ENCODE measurements around the gene FOSB.
"Not testable (repeated sequence)": the region's sequence is repeated elsewhere in the genome, so short reads cannot be mapped to it uniquely, and the experiment has no call there.

FOSB gene
- 21.3 to 38.9 reads per million in 2 donors for total RNA-seq

DNA sequence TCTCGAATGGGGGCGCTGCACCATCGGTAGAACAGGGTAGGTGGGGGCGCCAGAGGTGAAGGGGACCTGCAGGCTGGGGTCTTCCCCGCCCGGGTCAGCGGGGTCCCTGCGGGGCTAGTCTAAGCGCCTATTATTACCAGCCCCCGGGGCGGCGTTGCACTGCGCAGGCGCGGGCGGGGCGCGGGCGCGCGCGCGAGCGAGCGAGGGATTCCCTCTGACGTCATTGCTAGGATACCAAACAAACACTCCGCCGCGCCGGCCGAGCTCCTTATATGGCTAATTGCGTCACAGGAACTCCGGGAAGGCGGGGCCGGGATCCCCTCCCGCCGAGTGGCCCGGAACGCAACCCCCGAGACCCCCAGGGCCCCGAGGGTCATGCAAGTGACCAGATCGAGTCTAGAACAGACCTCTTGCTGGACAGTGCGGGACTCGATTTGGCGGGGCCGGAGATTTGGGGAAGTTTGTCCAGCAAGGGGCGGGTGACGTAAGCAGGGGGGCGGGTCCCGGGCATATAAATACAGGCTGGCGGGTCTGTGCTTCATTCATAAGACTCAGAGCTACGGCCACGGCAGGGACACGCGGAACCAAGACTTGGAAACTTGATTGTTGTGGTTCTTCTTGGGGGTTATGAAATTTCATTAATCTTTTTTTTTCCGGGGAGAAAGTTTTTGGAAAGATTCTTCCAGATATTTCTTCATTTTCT is at the start of gene FOSB:
TSS of gene FOSB (plus strand) at position 541 of the 703 bp plus-strand sequence. CDS start 591 bp downstream, outside the sequence.
- DNase-seq, result peak; percentile 89

GRCh38 chr19:45418802-45419201 is 49.0 kb upstream of the FOSB start:
- no peak for DNase-seq

- DNase-seq, result no peak
Measured at GRCh38 chr19:45419396-45419795, 48.4 kb upstream of the FOSB start.

DNA sequence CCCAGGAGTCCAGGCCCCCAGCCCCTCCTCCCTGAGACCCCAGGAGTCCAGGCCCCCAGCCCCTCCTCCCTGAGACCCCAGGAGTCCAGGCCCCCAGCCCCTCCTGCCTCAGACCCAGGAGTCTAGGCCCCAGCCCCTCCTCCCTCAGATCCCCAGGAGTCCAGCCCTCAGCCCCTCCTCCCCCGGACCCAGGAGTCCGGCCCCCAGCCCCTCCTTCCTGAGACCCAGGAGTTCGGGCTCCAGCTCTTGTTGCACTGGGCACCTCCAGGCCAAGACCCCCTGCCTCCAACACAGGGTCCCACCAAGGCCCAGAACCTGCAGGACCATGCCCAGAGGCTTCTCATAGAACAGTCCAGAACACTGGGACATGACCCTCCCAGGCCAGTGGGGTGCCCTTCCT is 47.9 kb upstream of the FOSB start:
- no peak for DNase-seq

DNA sequence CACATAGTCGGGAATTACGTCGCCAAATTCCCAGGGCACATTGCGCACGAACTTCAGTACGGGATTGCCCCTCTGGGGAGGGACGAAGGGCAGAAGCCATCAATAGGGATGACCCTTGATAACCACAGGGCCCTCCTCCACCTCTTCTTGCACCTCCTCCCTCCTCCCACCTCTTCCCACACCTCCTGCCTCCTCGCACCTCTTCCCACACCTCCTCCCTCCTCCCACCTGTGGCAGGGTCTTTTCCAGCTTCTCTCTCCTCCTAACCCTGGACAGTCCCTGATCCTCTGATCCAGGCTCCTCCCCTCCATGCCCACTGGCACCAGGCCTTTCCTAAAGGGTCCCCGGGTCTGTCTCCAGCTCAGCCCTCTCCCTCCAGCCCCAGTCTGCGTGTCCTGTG is 47.4 kb upstream of the FOSB start:
- no peak for DNase-seq

DNA sequence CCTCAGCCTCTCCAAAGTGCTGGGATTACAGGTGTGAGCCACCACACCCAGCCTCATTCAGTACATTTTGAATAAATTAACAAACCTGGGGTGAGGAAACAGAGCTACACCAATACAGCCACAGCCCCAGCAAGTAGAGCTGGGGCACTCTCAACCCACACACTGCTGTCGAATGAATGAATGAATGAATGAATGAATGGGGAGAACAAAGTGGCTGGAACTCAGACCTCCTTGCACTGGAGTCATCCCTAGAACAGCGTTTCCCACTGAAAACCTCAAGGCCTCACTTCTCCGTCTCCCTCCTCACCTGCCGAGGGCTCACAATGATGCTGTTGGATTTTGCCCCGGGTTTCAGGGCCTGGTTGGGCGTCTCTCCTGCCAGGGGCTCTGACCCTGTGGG is 46.9 kb upstream of the FOSB start:
- DNase-seq, result no peak

DNA sequence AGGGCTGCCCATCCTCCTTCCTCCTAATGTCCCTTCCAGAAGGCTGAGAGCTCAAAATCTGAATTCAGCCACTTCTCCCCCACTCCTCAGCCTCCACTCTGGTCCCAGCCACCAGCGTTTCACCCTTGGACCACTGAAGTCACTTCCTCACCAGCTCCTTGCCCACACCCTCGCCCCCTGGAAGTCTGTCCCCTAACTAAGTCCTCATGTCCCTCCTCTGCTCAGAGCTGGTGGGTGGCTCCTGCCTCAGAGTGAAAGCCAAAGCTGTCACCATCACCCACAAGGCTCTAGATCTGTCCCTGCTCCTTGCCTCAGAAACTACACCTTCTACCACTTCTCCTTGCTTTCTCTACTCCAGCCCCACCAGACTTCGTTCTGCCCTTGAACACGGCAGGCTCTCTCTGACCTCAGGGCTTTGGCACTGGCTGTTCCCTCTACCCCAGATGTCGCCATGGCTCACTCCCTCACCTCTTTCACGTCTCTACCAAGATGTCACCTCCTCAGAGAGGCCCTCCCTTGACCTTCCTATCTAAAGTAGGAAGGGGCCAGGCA is 45.8 kb upstream of the FOSB start:
- DNase-seq, result no peak

DNA sequence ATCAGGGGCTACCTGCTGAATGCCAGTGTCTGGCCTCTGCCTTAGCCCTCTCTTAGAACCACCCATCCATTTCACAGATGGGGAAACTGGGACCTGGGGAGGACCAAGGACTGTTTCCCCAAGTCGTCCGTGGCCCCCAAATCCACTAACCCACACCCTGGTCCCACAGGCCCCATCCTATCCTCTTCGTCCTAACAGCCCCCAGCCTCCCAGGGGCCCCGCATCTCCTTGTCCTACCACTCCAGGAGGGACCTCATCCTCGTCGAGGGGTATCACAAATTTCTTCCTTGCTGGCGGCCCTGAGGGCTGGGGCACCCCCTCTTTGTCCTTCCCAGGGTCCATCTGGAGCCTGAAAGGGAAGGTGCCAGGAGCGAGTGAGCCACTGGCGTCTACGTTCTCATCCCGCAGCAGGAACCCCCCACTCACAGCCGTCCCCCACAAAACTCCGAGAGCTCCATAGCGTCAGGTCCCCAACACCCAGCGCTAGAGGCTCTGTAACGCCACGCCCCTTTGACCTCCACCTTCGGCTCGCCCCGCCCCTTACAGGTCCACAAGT is 44.7 kb upstream of the FOSB start:
- no peak for DNase-seq

DNA sequence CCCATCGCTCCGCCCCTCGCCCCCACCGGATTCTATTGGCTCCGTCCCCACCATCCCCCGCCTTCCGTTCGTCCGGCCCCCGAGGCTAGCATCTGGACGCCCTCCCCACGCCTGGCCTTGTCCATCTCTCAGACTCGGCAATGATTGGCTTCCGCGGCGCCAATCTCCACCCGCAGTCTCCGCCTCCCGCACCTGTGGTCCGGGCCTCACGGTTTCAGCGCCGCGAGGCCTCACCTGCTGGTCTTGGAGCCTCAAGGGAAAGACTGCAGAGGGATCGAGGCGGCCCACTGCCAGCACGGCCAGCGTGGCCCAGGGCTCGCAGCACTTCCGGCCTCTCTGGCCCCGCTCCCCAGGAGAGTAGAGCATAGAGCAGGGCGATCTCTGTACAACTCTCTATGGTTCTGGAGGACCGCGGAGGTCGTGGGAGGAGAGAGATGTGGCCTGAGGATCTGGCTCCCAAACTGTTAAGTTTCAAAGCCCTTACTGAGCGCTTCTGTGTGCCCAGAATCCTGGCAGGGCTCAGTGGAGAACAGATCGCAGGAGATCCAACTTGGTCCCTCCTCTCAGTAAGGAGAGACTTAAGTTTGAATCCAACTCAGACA is 44.1 kb upstream of the FOSB start, which contains the start of gene ERCC1:
TSS of gene ERCC1 (minus strand) at position 329 of the 602 bp plus-strand sequence. CDS start 543 bp downstream, outside the sequence.
- DNase-seq, result peak; percentile 56

DNA sequence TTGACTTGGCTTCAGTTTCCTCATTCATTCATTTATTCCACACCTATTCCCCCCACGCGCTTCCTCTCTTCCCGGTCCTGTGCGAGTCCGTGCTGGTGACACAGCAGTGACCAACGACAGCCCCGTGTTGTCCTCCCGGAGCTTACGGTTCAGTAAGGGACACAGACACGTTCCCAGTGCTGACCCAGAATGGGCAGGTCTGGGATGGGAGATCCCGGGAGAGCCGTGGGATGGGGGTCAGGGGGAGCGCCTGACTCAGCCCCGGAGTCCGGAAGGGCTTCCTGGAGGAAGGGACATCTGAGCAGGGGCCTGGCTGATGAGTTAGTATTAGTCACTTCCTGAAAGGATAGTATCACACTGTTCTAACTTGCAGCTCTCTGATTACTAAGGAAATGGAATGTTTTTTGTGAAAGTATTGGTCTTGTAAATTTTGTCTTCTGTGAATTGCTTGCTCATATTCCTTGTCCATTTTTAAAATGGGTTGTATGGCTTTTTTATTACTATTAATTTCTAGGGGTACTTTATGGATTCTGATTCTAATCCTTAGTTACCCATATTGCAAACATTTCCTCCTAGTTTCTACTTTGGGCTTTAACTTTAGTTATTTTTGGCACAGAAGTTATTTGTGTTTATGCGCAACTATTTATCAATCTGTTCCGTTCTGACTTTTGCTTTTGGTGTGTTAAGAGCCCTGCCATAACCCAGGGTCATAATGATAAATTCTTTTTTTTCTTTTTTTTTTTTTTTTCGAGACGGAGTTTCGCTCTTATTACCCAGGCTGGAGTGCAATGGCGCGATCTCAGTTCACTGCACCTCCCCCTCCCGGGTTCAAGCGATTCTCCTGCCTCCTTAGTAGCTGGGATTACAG is 43.4 kb upstream of the FOSB start:
- DNase-seq, result no peak

DNA sequence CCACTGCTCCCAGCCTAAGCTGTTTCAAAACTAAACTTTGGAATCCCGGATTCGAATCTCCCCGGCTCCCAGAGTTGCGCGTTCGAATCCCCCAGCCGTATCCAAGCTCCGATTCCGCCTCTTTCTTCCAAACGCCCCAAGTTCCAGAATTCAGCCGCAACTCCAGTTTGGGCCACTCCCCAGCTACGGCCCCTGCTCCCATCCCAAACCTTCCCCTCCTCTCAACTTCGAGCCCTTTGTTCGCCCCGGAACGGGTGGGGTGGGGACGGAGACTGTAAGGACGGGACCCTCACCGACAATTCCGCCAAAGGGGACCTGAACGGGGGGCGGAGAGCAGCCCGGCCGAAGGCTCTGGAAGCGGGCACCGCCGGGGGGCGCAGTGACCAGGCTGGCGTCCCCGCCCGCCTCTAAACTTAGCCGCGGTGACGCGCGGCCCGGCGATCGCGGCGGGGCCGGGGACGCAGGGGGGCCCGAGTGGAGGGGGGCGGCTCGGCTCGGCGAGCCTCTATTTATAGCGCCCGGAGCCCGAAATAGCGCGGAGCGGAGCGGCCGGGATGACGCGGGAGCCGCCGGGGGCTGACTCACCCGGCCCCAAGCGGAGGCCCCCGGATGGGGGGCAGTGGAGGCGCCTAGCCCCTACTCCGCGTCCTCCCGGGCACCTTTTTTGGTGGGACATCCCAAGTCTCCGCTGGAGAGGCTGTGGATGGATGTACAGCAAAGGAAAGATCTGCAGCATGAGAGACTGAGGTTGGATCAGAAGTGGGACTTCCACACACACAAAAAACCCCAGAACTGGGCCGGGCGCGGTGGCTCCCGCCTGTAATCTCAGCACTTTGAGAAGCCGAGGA is 39.2 kb upstream of the FOSB start:
- DNase-seq, result peak; percentile 37

- not testable (repeated sequence) for DNase-seq
Measured at GRCh38 chr19:45429896-45430295, 37.9 kb upstream of the FOSB start.

DNA sequence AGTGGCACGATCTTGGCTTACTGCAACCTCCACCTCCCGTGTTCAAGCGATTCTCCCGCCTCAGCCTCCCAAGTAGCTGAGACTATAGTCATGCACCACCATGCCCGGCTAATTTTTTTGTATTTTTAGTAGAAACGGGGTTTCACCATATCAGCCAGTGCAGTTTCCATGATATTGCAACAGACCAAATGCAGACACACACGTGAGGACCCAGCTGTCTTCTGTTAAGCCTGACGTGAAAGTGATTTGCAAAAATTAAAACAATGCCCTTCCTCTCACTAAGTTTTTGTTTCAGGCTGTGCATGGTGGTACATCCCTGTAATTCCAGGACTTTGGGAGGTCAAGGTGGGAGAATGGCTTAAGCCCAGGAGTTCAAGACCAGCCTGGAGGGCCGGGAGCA is 36.8 kb upstream of the FOSB start:
- not testable (repeated sequence) for DNase-seq

- not testable (repeated sequence) for DNase-seq
Measured at GRCh38 chr19:45432543-45432942, 35.3 kb upstream of the FOSB start.

GRCh38 chr19:45437328-45437727 is 30.5 kb upstream of the FOSB start:
- no peak for DNase-seq

GRCh38 chr19:45439190-45439568 is 28.6 kb upstream of the FOSB start:
- DNase-seq, result no peak

DNA sequence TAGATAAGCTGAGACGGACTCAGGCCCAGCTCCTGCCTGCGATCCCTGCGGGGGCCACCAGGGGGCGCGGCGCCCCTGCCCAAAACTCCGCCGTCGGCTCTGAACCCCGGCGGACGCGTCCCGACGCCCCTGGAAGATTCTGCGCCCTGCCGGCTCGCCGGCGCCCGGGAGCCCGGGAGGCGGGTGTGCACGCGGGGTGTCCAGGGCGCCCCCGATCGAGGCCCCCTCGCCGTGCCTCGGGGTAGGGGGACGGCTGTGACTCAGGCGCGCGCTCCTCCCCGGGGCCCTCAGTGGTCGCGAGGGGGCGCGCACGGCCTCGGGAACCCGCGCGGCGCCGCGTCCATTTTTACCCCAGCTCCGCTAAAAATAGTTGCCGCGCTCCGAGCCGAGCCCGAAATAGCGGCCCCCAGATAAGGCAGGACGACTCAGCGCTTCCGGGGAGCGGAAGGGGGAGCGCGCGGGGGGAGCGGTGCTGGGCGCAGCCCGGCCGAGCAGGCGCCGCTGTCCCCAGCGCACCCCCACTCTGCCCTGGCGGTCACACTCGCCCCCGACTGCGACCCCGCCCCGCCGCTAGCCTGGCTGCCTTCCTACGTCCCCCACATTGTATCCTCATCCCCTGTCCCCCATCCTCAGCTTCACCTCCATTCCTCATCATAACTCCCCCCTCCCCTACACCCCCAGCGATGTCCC is 28.1 kb upstream of the FOSB start:
- DNase-seq, result peak; percentile 83

GRCh38 chr19:45440259-45440638 is 27.5 kb upstream of the FOSB start:
- no peak for DNase-seq

- no peak for DNase-seq
Measured at GRCh38 chr19:45440873-45441654, 26.7 kb upstream of the FOSB start.

DNA sequence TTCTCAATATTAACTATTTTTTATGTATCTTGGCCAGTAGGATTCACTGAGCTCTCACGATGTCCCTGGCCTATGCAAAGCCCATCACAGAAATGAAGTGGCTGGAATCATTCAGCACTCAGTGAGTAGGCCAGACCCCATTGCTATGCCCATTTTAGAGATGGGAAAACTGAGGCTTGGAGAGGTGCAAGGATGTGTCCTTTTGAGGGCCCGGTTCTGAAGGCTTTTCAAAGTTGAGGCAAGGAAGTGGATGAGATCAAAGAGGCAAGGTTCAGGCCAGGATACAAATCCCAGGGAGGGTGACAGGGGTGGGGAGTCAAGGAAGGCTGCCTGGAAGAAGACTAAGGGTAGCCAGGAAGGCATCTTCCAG is 25.4 kb upstream of the FOSB start:
- no peak for DNase-seq

Measured in activated gamma-delta T cell (primary cell).